Natural killer cell (primary cell): ENCODE data around the gene NPHP1. TPM values are rescaled to one million over a fixed set of nuclear protein-coding genes. Genes with fewer than 3 reads are reported as not detected.
"Not testable (repeated sequence)": the region's sequence is repeated elsewhere in the genome, so short reads cannot be mapped to it uniquely, and the experiment has no call there.

Experiments used
- ATAC-seq, 3 donors: fragments of 150-1000 bp in 2 of 3; fragments of 200-7000 bp in 1 of 3; cut with Tn5 transposase; 1 replicate in 1 of 3; 2 replicates in 2 of 3; pipeline ENCODE4 v1.10.0; 2021; ENCODE audit warnings: mild to moderate bottlenecking in 2 of 3, moderate library complexity in 2 of 3
- DNase-seq, 2 donors: peaks; one replicate each; pipeline versions ENCODE4 v3.0.0 to v3.0.0-alpha.2; 2013 to 2021; ENCODE audit warnings: mixed read lengths in 1 of 2
- H3K27ac ChIP-seq: one replicate; pipeline ENCODE4 v1.5.1; 2013; ENCODE audit warnings: mild to moderate bottlenecking, low read length
- H3K27me3 ChIP-seq: one replicate; pipeline ENCODE4 v1.6.1; 2013; ENCODE audit warnings: low read length; ENCODE audit not compliant: control insufficient read depth, insufficient read depth
- H3K36me3 ChIP-seq: one replicate; pipeline ENCODE4 v1.6.1; 2013; ENCODE audit warnings: low read length; ENCODE audit not compliant: control insufficient read depth, insufficient read depth
- H3K4me1 ChIP-seq: one replicate; pipeline ENCODE4 v1.6.1; 2013; ENCODE audit warnings: low read length; ENCODE audit not compliant: control insufficient read depth, insufficient read depth
- H3K4me3 ChIP-seq: one replicate; pipeline ENCODE4 v1.5.1; 2013; ENCODE audit warnings: low read length
- H3K9me3 ChIP-seq: one replicate; pipeline ENCODE4 v1.6.1; 2013; ENCODE audit warnings: low read length; ENCODE audit not compliant: control insufficient read depth, insufficient read depth
- H3K27ac Mint-ChIP-seq, 2 donors: one replicate each; pipeline ENCODE4 v1.8.0; 2022; ENCODE audit warnings: mild to moderate bottlenecking in 2 of 2, mixed read lengths in 2 of 2, moderate library complexity in 1 of 2
- H3K27me3 Mint-ChIP-seq, 2 donors: one replicate each; pipeline ENCODE4 v1.8.0; 2022; ENCODE audit warnings: low read depth in 2 of 2, mixed read lengths in 2 of 2
- H3K36me3 Mint-ChIP-seq: one replicate; pipeline ENCODE4 v1.8.0; 2022; ENCODE audit warnings: mixed read lengths
- H3K4me1 Mint-ChIP-seq, 2 donors: one replicate each; pipeline ENCODE4 v1.8.0; 2022; ENCODE audit warnings: mixed read lengths in 2 of 2
- H3K4me3 Mint-ChIP-seq: one replicate; pipeline ENCODE4 v1.8.0; 2022; ENCODE audit warnings: mild to moderate bottlenecking, moderate library complexity, mixed read lengths
- H3K9me3 Mint-ChIP-seq, 2 donors: one replicate each; pipeline ENCODE4 v1.8.0; 2022; ENCODE audit warnings: mixed read lengths in 2 of 2
- WGBS: methylation state at CpG from one replicate; pipeline ENCODE4 v1.1.7; 2013; ENCODE audit warnings: missing lambda C conversion rate; ENCODE audit not compliant: insufficient coverage; 5-methylcytosine and 5-hydroxymethylcytosine counted together
- intact Hi-C: fragments of 100-400 bp; cut with micrococcal nuclease; formaldehyde crosslinking; loops from one replicate; pipeline ENCODE4 v1.14.2; 2022
- total RNA-seq, 4 donors: library from RNA; stranded (reverse); fragments of 120-200 nt in 1 of 4; gene quantifications; one replicate each; pipeline versions ENCODE4 v1.2.3 to v1.2.4, GENCODE V29; 2013 to 2022

The NPHP1 gene
- total RNA-seq, 3 donors from 2014 or later (not counting 1 experiment from before 2014, with no cell fraction given), result 0.11 to 0.30 (median 0.24) TPM

DNA sequence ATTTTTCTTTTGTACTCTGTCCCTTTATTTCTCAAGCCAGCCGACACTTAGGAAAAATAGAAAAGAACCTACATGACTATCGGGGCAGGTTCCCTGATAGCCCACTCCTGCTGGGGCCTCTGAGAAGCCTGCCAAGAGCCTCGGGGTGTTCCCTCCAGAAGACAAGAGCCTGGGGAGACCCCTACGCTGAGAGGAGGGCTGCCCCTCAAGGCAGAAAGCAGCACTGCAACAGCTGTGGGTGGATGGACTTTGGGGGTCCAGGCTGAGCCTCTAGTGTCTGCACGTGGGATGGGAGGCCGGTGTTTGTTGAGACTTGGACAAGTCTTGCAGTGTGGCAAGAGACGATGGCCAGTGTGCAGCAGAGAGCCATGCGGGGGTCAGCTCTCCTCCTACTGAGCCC lies 121.7 kb downstream of the NPHP1 start:
- H3K9me3 Mint-ChIP-seq, H3K4me3 ChIP-seq, H3K27ac ChIP-seq, H3K36me3 ChIP-seq, H3K27ac Mint-ChIP-seq, H3K27me3 ChIP-seq, ATAC-seq, H3K4me3 Mint-ChIP-seq, H3K9me3 ChIP-seq, H3K36me3 Mint-ChIP-seq, H3K27me3 Mint-ChIP-seq, H3K4me1 ChIP-seq, H3K4me1 Mint-ChIP-seq, intact Hi-C loops, DNase-seq: not testable (repeated sequence)
- WGBS, result no CpG with 5 or more reads among the region's 8 CpGs

DNA sequence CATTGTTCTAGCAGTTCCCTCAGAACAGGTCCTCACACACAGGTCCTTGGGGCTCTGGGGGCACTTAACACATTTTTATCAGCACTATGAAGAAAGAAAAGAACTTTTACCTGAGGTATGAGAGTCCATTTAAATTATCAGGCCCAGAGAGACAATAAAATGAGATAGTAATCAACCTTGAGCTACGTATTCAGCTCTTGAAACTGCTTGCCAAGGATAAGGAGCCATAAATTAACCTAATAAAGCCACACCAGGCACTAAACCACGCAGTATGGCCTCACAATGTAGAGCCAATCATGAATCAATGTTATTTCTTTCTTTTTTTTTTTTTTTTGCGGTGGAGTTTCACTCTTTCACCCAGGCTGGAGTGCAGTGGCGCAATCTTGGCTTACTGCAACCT lies 126.7 kb downstream of the NPHP1 start:
- intact Hi-C loops, H3K36me3 ChIP-seq: not testable (repeated sequence)

DNA sequence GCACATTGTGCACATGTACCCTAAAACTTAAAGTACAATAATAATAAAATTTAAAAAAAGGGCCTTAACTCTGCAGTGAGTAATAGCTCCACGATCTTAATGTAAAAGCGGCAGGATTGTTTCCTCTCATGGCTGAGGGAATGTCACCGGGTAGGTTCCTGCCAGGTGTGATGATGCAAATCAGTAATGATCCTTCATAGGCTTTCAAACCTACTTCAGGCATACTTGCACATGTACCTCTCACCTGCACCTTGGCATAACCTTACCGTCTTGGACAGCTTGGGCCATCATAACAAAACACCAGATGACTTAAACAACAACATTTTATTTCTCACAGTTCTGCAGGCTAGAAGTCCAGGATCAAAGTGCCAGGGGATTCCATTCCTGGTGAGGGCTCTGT lies 128.9 kb downstream of the NPHP1 start:
- H3K27me3 ChIP-seq, ATAC-seq, H3K27me3 Mint-ChIP-seq, H3K9me3 Mint-ChIP-seq, H3K4me1 Mint-ChIP-seq, H3K4me3 ChIP-seq, H3K27ac Mint-ChIP-seq, H3K9me3 ChIP-seq, H3K4me1 ChIP-seq, DNase-seq, H3K27ac ChIP-seq, intact Hi-C loops, H3K36me3 ChIP-seq, H3K4me3 Mint-ChIP-seq, H3K36me3 Mint-ChIP-seq: not testable (repeated sequence)
- 100% methylated on average over 1 of the region's 4 CpGs for WGBS

More for the DNA sequence above, 126.7 kb downstream of the NPHP1 start:
- H3K4me1 Mint-ChIP-seq, ATAC-seq, DNase-seq, H3K27me3 ChIP-seq, H3K9me3 Mint-ChIP-seq, H3K27me3 Mint-ChIP-seq, H3K9me3 ChIP-seq, H3K36me3 Mint-ChIP-seq, H3K4me1 ChIP-seq, H3K27ac ChIP-seq, H3K4me3 ChIP-seq, H3K4me3 Mint-ChIP-seq, H3K27ac Mint-ChIP-seq: not testable (repeated sequence)
- WGBS, result no CpG with 5 or more reads among the region's 4 CpGs

Other genes with a start within 250 kb of the NPHP1 start
- not detected for gene MALL, start 89.2 kb downstream of the NPHP1 start, total RNA-seq
- gene MTLN, start 7.5 kb upstream of the NPHP1 start, total RNA-seq, result 10 to 100 TPM in 2 of 3 donors, 1 to 10 TPM in 1; 6.8 to 14.0 (median 13.1) TPM